NB4 (cell line): ENCODE results near the gene BARD1.

ENCODE experiments used
- DNase-seq: peaks from one replicate; pipeline ENCODE4 v3.0.0; 2010; ENCODE audit warnings: low read depth
- H3K4me3 ChIP-seq: one replicate; pipeline ENCODE4 v1.5.1; 2011; ENCODE audit warnings: mild to moderate bottlenecking, low read depth, low read length, moderate library complexity
- CTCF ChIP-seq: IDR thresholded peaks from one replicate; pipeline ENCODE4 v1.5.1; 2012; ENCODE audit warnings: low read depth, low read length
- MAX ChIP-seq: IDR thresholded peaks from 2 replicates; pipeline ENCODE4 v1.6.1; 2011; ENCODE audit warnings: low read depth, low read length
- MYC ChIP-seq: IDR thresholded peaks from 2 replicates; pipeline ENCODE4 v1.6.1; 2011; ENCODE audit warnings: low read depth, low read length
- POLR2A ChIP-seq: IDR thresholded peaks from 2 replicates; pipeline ENCODE4 v1.6.1; 2011; ENCODE audit warnings: mild to moderate bottlenecking; ENCODE audit not compliant: insufficient read length; ENCODE audit errors: extremely low read depth

Gene BARD1

GRCh38 chr2:214765180-214765579 is 44.3 kb downstream of the BARD1 start:
- no peak for DNase-seq
- TF ChIP-seq MAX (no peak), MYC (no peak), POLR2A (no peak), CTCF (no peak)
- no peak overlapping the region for H3K4me3 ChIP-seq

GRCh38 chr2:214753455-214753854 is 56.0 kb downstream of the BARD1 start:
- TF ChIP-seq POLR2A = no peak
- no peak for TF ChIP-seq CTCF
- no peak for TF ChIP-seq MAX
- no peak for TF ChIP-seq MYC
- no peak overlapping the region for H3K4me3 ChIP-seq
- no peak for DNase-seq

GRCh38 chr2:214750529-214750928 is 59.0 kb downstream of the BARD1 start:
- no peak for TF ChIP-seq CTCF
- no peak for TF ChIP-seq MAX
- TF ChIP-seq MYC = no peak
- no peak for TF ChIP-seq POLR2A
- no peak for DNase-seq
- H3K4me3 ChIP-seq = no peak overlapping the region

GRCh38 chr2:214747992-214748391 is 61.5 kb downstream of the BARD1 start:
- TF ChIP-seq CTCF (no peak), POLR2A (no peak), MYC (no peak), MAX (no peak)
- DNase-seq = no peak
- no peak overlapping the region for H3K4me3 ChIP-seq

GRCh38 chr2:214742119-214742518 is 67.4 kb downstream of the BARD1 start:
- no peak for DNase-seq
- no peak overlapping the region for H3K4me3 ChIP-seq
- TF ChIP-seq MYC (no peak), MAX (no peak)

- no peak for DNase-seq
- TF ChIP-seq MYC (no peak), CTCF (no peak), MAX (no peak), POLR2A (no peak)
- no peak overlapping the region for H3K4me3 ChIP-seq
Measured at GRCh38 chr2:214740867-214741395, 68.6 kb downstream of the BARD1 start.
